SIG-M5 (cell line): ENCODE data around the gene CEBPZOS.

Source experiments
- DNase-seq: peaks from one replicate; lab custom pipeline; 2025; lab: John Stamatoyannopoulos, UW

The CEBPZOS gene

GRCh38 chr2:37232131-37232933 lies 36.0 kb downstream of the CEBPZOS start:
- DNase-seq, result no peak

- DNase-seq, result no peak
Measured at GRCh38 chr2:37243435-37243834, 47.1 kb downstream of the CEBPZOS start.

DNA sequence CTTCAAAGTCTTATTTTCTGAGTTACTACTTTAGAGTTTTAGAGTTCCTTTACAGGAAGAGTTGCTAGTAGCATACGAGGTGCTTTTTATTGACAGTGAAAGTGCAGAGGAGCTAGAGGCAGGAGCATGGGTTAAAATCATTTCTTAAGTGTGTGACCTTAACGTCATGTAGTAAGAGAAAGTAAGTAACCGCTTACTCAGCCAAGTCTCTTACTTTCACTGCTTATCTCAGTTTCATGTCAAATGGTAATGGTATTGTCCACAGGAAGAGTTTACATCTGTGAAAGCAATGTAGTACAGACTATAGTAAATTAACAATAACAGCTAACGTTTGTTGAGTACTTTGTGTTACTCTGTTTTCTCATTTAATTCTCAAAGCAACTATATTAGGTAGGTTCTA lies 47.7 kb downstream of the CEBPZOS start:
- no peak for DNase-seq

GRCh38 chr2:37244755-37245154 lies 48.5 kb downstream of the CEBPZOS start:
- no peak for DNase-seq

DNA sequence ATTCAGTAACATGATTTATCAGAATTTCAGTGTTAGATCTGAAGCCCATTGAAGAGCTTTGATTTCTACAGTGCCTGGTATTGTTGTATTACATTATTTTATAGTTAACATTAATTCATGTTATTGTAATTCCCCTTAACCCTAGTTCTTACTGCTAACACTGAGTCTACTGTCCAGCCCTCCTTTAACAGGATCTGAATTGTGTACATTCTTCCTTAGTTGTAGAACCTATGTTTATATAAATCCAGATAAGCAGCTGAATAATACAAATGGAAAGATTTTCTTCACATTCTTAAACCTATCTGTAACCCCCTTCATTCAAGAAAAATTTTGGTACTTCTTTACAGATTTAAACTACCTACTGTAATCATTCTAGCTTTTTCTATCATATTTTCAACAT lies 49.9 kb downstream of the CEBPZOS start:
- DNase-seq, result no peak

- DNase-seq, result no peak
Measured at GRCh38 chr2:37250869-37251740, 54.8 kb downstream of the CEBPZOS start.
